Neural progenitor cell (in vitro differentiated cells): ENCODE measurements around the gene TCF3. TPM values are rescaled to one million over a fixed set of nuclear protein-coding genes. Genes with fewer than 3 reads are reported as not detected.

ENCODE experiments used
- DNase-seq: peaks from one replicate; pipeline ENCODE4 v3.0.0-alpha.2; 2016; ENCODE audit warnings: low spot score
- H2AFZ ChIP-seq: fragments of 200-600 bp; sonication (generic); replicated peaks from 2 replicates; pipeline ENCODE4 v1.6.1; 2016; ENCODE audit warnings: antibody characterized with exemption
- H3F3A ChIP-seq: fragments of 200-600 bp; sonication (generic); 2 replicates; pipeline ENCODE4 v1.6.1; 2016; ENCODE audit warnings: antibody characterized with exemption, low read depth
- H3K27ac ChIP-seq: fragments of 200-600 bp; sonication (generic); 2 replicates; pipeline ENCODE4 v1.5.1; 2016; ENCODE audit warnings: mild to moderate bottlenecking
- H3K27me3 ChIP-seq: fragments of 200-600 bp; sonication (generic); 2 replicates; pipeline ENCODE4 v1.6.1; 2016; ENCODE audit warnings: mild to moderate bottlenecking, moderate library complexity
- H3K36me3 ChIP-seq: fragments of 200-600 bp; sonication (generic); 2 replicates; pipeline ENCODE4 v1.5.1; 2016
- H3K4me1 ChIP-seq: fragments of 200-600 bp; sonication (generic); 2 replicates; pipeline ENCODE4 v1.6.1; 2016; ENCODE audit warnings: mixed run types
- H3K4me2 ChIP-seq: fragments of 200-600 bp; sonication (generic); 2 replicates; pipeline ENCODE4 v1.6.1; 2016
- H3K4me3 ChIP-seq: fragments of 200-600 bp; sonication (generic); 2 replicates; pipeline ENCODE4 v1.5.1; 2016
- H3K79me2 ChIP-seq: fragments of 200-600 bp; sonication (generic); 2 replicates; pipeline ENCODE4 v1.6.1; 2016; ENCODE audit warnings: low read depth
- H3K9ac ChIP-seq: fragments of 200-600 bp; sonication (generic); 2 replicates; pipeline ENCODE4 v1.6.1; 2016
- H3K9me3 ChIP-seq: fragments of 200-600 bp; sonication (generic); 2 replicates; pipeline ENCODE4 v1.5.1; 2016; ENCODE audit warnings: low read depth
- H4K20me1 ChIP-seq: fragments of 200-600 bp; sonication (generic); 2 replicates; pipeline ENCODE4 v1.6.1; 2016; ENCODE audit warnings: low read depth
- H3K27ac Mint-ChIP-seq: 3 replicates; pipeline ENCODE4 v1.8.0; 2021; ENCODE audit warnings: mixed read lengths
- H3K27me3 Mint-ChIP-seq: 2 replicates; pipeline ENCODE4 v1.8.0; 2022; ENCODE audit warnings: low read depth, mild to moderate bottlenecking, inconsistent platforms, moderate library complexity, mixed read lengths; ENCODE audit not compliant: insufficient read depth
- H3K36me3 Mint-ChIP-seq: 3 replicates; pipeline ENCODE4 v1.8.0; 2021; ENCODE audit warnings: mixed read lengths
- H3K4me1 Mint-ChIP-seq: 3 replicates; pipeline ENCODE4 v1.8.0; 2021; ENCODE audit warnings: mixed read lengths
- H3K4me3 Mint-ChIP-seq: 3 replicates; pipeline ENCODE4 v1.8.0; 2021; ENCODE audit warnings: mild to moderate bottlenecking, moderate library complexity, mixed read lengths
- H3K9me3 Mint-ChIP-seq: 3 replicates; pipeline ENCODE4 v1.8.0; 2020; ENCODE audit warnings: mixed read lengths
- EZH2 ChIP-seq: fragments of 200-600 bp; sonication (generic); IDR thresholded peaks from 2 replicates; pipeline ENCODE4 v1.6.1; 2017; ENCODE audit warnings: antibody characterized with exemption, mild to moderate bottlenecking, moderate library complexity
- EZH2phosphoT487 ChIP-seq: fragments of 200-600 bp; sonication (generic); IDR thresholded peaks from 2 replicates; pipeline ENCODE4 v1.6.1; 2017; ENCODE audit warnings: antibody characterized with exemption
- total RNA-seq: library from RNA; depleted of rRNA; stranded (reverse); fragments of >200 nt; gene quantifications from 2 replicates; pipeline ENCODE4 v1.2.3, GENCODE V29; 2015; ENCODE audit warnings: low replicate concordance
- TF ChIP-seq, protein P1 (sequence below): fragments of 200-600 bp; sonication (generic); IDR thresholded peaks from 2 replicates; pipeline ENCODE4 v1.5.1; 2017; ENCODE audit warnings: antibody characterized with exemption, mild to moderate bottlenecking

TCF3 gene
- total RNA-seq, 1 donor from 2014 or later = 131 TPM

DNA sequence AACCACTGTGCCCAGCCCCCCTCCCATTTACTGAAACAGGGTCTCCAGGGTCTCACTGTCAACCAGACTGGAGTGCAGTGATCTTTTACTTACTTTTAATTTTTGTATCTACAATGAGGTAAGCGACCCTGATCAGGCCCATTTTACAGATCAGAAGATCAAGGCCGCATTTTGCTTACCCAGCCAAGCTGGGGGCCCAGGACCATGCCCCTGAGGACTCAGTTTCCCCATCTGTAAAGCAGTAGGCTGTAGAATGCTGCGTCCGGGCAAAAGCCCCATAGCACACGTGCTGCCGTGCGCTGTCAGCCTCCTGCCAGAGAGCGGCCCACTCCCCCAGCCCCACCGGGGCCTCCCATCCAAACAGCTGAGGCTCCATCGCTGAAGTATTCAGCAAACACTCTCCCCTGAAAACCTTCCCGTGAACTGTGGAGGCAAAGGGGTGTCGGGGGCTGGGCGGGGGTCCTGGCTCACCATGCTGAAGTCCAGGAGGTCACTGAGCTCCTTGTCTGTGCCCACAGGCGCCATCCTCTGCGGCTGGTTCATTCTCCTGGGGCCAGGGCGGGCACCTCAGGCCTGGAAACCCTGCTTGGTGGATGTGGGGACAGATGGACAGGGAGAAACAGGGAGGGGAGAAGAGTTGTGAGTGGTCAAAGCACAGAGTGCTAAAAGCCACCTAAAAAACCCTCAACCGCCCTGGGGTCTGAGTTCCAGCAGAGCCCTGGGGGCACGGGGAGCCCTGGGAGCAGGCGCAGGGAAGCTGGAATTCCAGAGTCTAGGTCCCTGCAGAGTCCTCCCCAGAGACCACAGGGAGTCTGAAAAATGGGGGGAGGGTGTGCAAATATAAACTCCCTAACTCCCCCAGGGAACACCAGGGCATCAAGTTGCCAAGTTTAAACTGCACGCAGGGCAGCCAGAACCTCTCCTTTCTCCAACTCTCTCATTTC, 2.4 kb downstream of the TCF3 start:
- no peaks in the 10 kb centered on the region for H3K9me3 ChIP-seq
- H3K9me3 Mint-ChIP-seq = no peaks in the 10 kb centered on the region
- H3K36me3 ChIP-seq = peaks cover 6% of the 10 kb centered on the region
- peaks cover 19% of the 10 kb centered on the region for H3F3A ChIP-seq
- H3K4me2 ChIP-seq = peak overlapping the region; percentile 98
- no peak overlapping the region for H3K27ac ChIP-seq
- H3K4me1 ChIP-seq = peaks cover 9% of the 10 kb centered on the region
- H3K4me3 Mint-ChIP-seq = peak overlapping the region; percentile 99
- peaks cover 10% of the 10 kb centered on the region for H3K36me3 Mint-ChIP-seq
- H4K20me1 ChIP-seq = peaks cover 61% of the 10 kb centered on the region
- no peak for TF ChIP-seq EZH2phosphoT487
- TF ChIP-seq, protein P1, sequence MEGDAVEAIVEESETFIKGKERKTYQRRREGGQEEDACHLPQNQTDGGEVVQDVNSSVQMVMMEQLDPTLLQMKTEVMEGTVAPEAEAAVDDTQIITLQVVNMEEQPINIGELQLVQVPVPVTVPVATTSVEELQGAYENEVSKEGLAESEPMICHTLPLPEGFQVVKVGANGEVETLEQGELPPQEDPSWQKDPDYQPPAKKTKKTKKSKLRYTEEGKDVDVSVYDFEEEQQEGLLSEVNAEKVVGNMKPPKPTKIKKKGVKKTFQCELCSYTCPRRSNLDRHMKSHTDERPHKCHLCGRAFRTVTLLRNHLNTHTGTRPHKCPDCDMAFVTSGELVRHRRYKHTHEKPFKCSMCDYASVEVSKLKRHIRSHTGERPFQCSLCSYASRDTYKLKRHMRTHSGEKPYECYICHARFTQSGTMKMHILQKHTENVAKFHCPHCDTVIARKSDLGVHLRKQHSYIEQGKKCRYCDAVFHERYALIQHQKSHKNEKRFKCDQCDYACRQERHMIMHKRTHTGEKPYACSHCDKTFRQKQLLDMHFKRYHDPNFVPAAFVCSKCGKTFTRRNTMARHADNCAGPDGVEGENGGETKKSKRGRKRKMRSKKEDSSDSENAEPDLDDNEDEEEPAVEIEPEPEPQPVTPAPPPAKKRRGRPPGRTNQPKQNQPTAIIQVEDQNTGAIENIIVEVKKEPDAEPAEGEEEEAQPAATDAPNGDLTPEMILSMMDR = no peak
- TF ChIP-seq EZH2 = no peak
- DNase-seq = no peak
- peak overlapping the region; percentile 100 for H3K4me3 ChIP-seq
- no peaks in the 10 kb centered on the region for H3K27me3 ChIP-seq
- peaks cover 71% of the 10 kb centered on the region for H3K79me2 ChIP-seq
- peaks cover 4% of the 10 kb centered on the region for H3K27me3 Mint-ChIP-seq
- peaks cover 11% of the 10 kb centered on the region for H3K4me1 Mint-ChIP-seq
- H3K27ac Mint-ChIP-seq = peak overlapping the region; percentile 97
- H3K9ac ChIP-seq = peak overlapping the region; percentile 86
- H2AFZ ChIP-seq = no peak overlapping the region

DNA sequence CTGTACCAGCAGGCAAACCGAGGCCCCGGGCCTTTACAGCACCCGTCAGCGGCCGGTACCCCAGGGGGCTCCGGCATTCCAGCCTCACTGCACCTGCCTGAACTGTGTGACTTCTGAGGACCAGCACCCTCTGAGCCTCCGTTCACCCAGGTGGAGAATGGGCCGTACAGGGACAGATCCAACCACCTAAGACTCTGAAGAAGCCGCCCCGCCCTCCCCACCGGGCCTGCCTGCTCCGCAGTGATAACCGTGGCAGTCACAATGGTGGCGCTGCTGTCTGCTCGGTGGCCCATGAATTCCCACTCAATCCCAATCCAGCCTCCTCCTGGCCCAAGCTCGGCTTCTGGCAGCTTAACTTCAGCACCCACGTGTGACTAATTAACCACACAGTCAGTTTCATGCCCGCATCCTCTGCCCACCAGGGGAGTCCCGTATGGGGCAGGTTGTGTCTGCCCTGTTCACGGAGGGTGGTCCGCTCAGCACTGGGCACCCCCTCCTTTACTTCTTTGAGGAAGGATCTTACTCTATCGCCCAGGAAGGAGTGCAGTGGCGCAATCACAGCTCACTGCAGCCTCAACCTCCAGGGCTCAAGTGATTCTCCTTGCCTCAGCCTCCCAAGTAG, 3.4 kb downstream of the TCF3 start:
- no peak overlapping the region for H3K27ac Mint-ChIP-seq
- peak overlapping the region; percentile 38 for H3K4me3 Mint-ChIP-seq
- peaks cover 9% of the 10 kb centered on the region for H3K4me1 ChIP-seq
- no peaks in the 10 kb centered on the region for H3K27me3 ChIP-seq
- no peak overlapping the region for H3K4me2 ChIP-seq
- H3K36me3 ChIP-seq = peaks cover 6% of the 10 kb centered on the region
- no peak overlapping the region for H2AFZ ChIP-seq
- H3F3A ChIP-seq = peaks cover 17% of the 10 kb centered on the region
- H3K36me3 Mint-ChIP-seq = peaks cover 10% of the 10 kb centered on the region
- TF ChIP-seq, protein P1 = no peak
- no peak for TF ChIP-seq EZH2
- no peak for TF ChIP-seq EZH2phosphoT487
- no peaks in the 10 kb centered on the region for H3K9me3 Mint-ChIP-seq
- H3K27me3 Mint-ChIP-seq = peaks cover 5% of the 10 kb centered on the region
- no peak overlapping the region for H3K27ac ChIP-seq
- no peak for DNase-seq
- H3K79me2 ChIP-seq = peaks cover 81% of the 10 kb centered on the region
- no peaks in the 10 kb centered on the region for H3K9me3 ChIP-seq
- H3K9ac ChIP-seq = no peak overlapping the region
- H3K4me3 ChIP-seq = no peak overlapping the region
- peaks cover 11% of the 10 kb centered on the region for H3K4me1 Mint-ChIP-seq
- peaks cover 70% of the 10 kb centered on the region for H4K20me1 ChIP-seq

- TF ChIP-seq, protein P1 = no peak
- TF ChIP-seq EZH2 (no peak), EZH2phosphoT487 (no peak)
- peaks cover 9% of the 10 kb centered on the region for H3K4me1 ChIP-seq
- no peaks in the 10 kb centered on the region for H3K27me3 ChIP-seq
- H3K27ac ChIP-seq = no peak overlapping the region
- H4K20me1 ChIP-seq = peaks cover 76% of the 10 kb centered on the region
- no peak overlapping the region for H3K27ac Mint-ChIP-seq
- no peak overlapping the region for H3K4me3 ChIP-seq
- peaks cover 16% of the 10 kb centered on the region for H3F3A ChIP-seq
- H3K79me2 ChIP-seq = peaks cover 86% of the 10 kb centered on the region
- no peaks in the 10 kb centered on the region for H3K9me3 ChIP-seq
- peaks cover 6% of the 10 kb centered on the region for H3K36me3 ChIP-seq
- H3K4me2 ChIP-seq = no peak overlapping the region
- H3K4me3 Mint-ChIP-seq = no peak overlapping the region
- H3K36me3 Mint-ChIP-seq = peaks cover 10% of the 10 kb centered on the region
- H3K9me3 Mint-ChIP-seq = no peaks in the 10 kb centered on the region
- H3K4me1 Mint-ChIP-seq = peaks cover 11% of the 10 kb centered on the region
- no peak overlapping the region for H2AFZ ChIP-seq
- peaks cover 5% of the 10 kb centered on the region for H3K27me3 Mint-ChIP-seq
- no peak overlapping the region for H3K9ac ChIP-seq
- DNase-seq = no peak
These were observed 4.0 kb downstream of the TCF3 start for GRCh38 chr19:1648459-1648849.
